ENCODE measurements around the gene HOXA9. TPM values are rescaled to one million over a fixed set of nuclear protein-coding genes. Genes with fewer than 3 reads are reported as not detected.

The HOXA9 gene
- total and polyA plus RNA-seq, 5 donors from 2014 or later, result 0.20 to 1.1 TPM; not detected in 3

- Mint-ChIP-seq H3K4me1 (peaks cover 15 to 66% (median 43%) of the 10 kb centered on the region in 4 donors), H3K4me3 (peak overlapping the region; percentile 81 to 91 (median 87)), H3K27me3 (peaks cover 95% of the 10 kb centered on the region), H3K36me3 (no peaks in the 10 kb centered on the region), H3K9me3 (peaks cover 0 to 15% (median 0%) of the 10 kb centered on the region in 7 donors), H3K27ac (peak overlapping the region in 1 of 3 donors; percentile 57)
- Histone ChIP-seq H3K4me1 (ENCODE audit: control insufficient read depth, insufficient read depth, low read length, poor library complexity, severe bottlenecking) (peaks cover 57% of the 10 kb centered on the region), H3K9me3 (ENCODE audit: control insufficient read depth in 2 of 2, low read length in 2 of 2) (peaks cover 3 to 7% of the 10 kb centered on the region in 2 experiments), H3K27me3 (ENCODE audit: control insufficient read depth, insufficient read depth, low read length) (peaks cover 42% of the 10 kb centered on the region), H3K36me3 (ENCODE audit: control insufficient read depth, insufficient read depth, low read length) (no peaks in the 10 kb centered on the region), H3K27ac (ENCODE audit: insufficient read depth, low read length, poor library complexity, severe bottlenecking) (no peak overlapping the region), H3K4me3 (ENCODE audit: low read depth, low read length) (peak overlapping the region; percentile 37)
- DNase-seq (peak in 1 of 3 donors; percentile 38), ATAC-seq (ENCODE audit: low read depth in 2 of 2) (no peak)
These were observed 19.1 kb upstream of the HOXA9 start for GRCh38 chr7:27184337-27185012.

GRCh38 chr7:27183682-27184336, 18.5 kb upstream of the HOXA9 start:
- peak overlapping the region; percentile 21 to 73 (median 44) for H3K4me3 Mint-ChIP-seq
- no peaks in the 10 kb centered on the region for H3K36me3 Mint-ChIP-seq
- DNase-seq, result no peak
- H3K27me3 ChIP-seq (ENCODE audit: control insufficient read depth, insufficient read depth, low read length), result peaks cover 46% of the 10 kb centered on the region
- ATAC-seq (ENCODE audit: low read depth in 2 of 2), result no peak
- H3K4me1 ChIP-seq (ENCODE audit: control insufficient read depth, insufficient read depth, low read length, poor library complexity, severe bottlenecking), result peaks cover 51% of the 10 kb centered on the region
- H3K9me3 ChIP-seq (ENCODE audit: control insufficient read depth in 2 of 2, low read length in 2 of 2), result peaks cover 3 to 7% of the 10 kb centered on the region in 2 experiments
- H3K9me3 Mint-ChIP-seq, result peaks cover 0 to 16% (median 0%) of the 10 kb centered on the region in 7 donors
- no peaks in the 10 kb centered on the region for H3K36me3 ChIP-seq (ENCODE audit: control insufficient read depth, insufficient read depth, low read length)
- H3K4me1 Mint-ChIP-seq, result peaks cover 14 to 61% (median 43%) of the 10 kb centered on the region in 4 donors
- no peak overlapping the region for H3K27ac ChIP-seq (ENCODE audit: insufficient read depth, low read length, poor library complexity, severe bottlenecking)
- peaks cover 93% of the 10 kb centered on the region for H3K27me3 Mint-ChIP-seq
- peak overlapping the region in 1 of 3 donors; percentile 32 for H3K27ac Mint-ChIP-seq
- H3K4me3 ChIP-seq (ENCODE audit: low read depth, low read length), result peak overlapping the region; percentile 32

GRCh38 chr7:27182861-27183681, 17.7 kb upstream of the HOXA9 start:
- H3K27ac ChIP-seq (ENCODE audit: insufficient read depth, low read length, poor library complexity, severe bottlenecking), result no peak overlapping the region
- Mint-ChIP-seq H3K9me3 (peaks cover 0 to 12% (median 0%) of the 10 kb centered on the region in 7 donors), H3K27ac (no peak overlapping the region), H3K27me3 (peaks cover 93% of the 10 kb centered on the region), H3K4me1 (peaks cover 9 to 54% (median 36%) of the 10 kb centered on the region in 4 donors), H3K4me3 (peak overlapping the region in 3 of 4 donors; percentile 9 to 75 (median 55)), H3K36me3 (no peaks in the 10 kb centered on the region)
- DNase-seq (no peak), ATAC-seq (ENCODE audit: low read depth in 2 of 2) (no peak)
- peaks cover 43% of the 10 kb centered on the region for H3K4me1 ChIP-seq (ENCODE audit: control insufficient read depth, insufficient read depth, low read length, poor library complexity, severe bottlenecking)
- H3K9me3 ChIP-seq (ENCODE audit: control insufficient read depth in 2 of 2, low read length in 2 of 2), result peaks cover 3 to 7% of the 10 kb centered on the region in 2 experiments
- H3K27me3 ChIP-seq (ENCODE audit: control insufficient read depth, insufficient read depth, low read length), result peaks cover 50% of the 10 kb centered on the region
- H3K36me3 ChIP-seq (ENCODE audit: control insufficient read depth, insufficient read depth, low read length), result no peaks in the 10 kb centered on the region
- no peak overlapping the region for H3K4me3 ChIP-seq (ENCODE audit: low read depth, low read length)

- Histone ChIP-seq H3K4me3 (ENCODE audit: low read depth, low read length) (no peak overlapping the region), H3K9me3 (ENCODE audit: control insufficient read depth in 2 of 2, low read length in 2 of 2) (peaks cover 2 to 7% of the 10 kb centered on the region in 2 experiments), H3K27ac (ENCODE audit: insufficient read depth, low read length, poor library complexity, severe bottlenecking) (no peak overlapping the region), H3K4me1 (ENCODE audit: control insufficient read depth, insufficient read depth, low read length, poor library complexity, severe bottlenecking) (peaks cover 37% of the 10 kb centered on the region), H3K27me3 (ENCODE audit: control insufficient read depth, insufficient read depth, low read length) (peaks cover 47% of the 10 kb centered on the region), H3K36me3 (ENCODE audit: control insufficient read depth, insufficient read depth, low read length) (no peaks in the 10 kb centered on the region)
- Mint-ChIP-seq H3K4me3 (no peak overlapping the region), H3K27ac (no peak overlapping the region), H3K27me3 (peaks cover 93% of the 10 kb centered on the region), H3K36me3 (no peaks in the 10 kb centered on the region), H3K9me3 (peaks cover 0 to 12% (median 0%) of the 10 kb centered on the region in 7 donors), H3K4me1 (peaks cover 9 to 47% (median 33%) of the 10 kb centered on the region in 4 donors)
- no peak for DNase-seq
- ATAC-seq (ENCODE audit: low read depth in 2 of 2), result no peak
These were observed 17.0 kb upstream of the HOXA9 start for GRCh38 chr7:27182285-27182841.

- no peak overlapping the region for H3K27ac Mint-ChIP-seq
- DNase-seq, result no peak
These were observed 16.5 kb upstream of the HOXA9 start for GRCh38 chr7:27181795-27182275.

GRCh38 chr7:27180431-27181420, 15.4 kb upstream of the HOXA9 start:
- H3K36me3 ChIP-seq (ENCODE audit: control insufficient read depth, insufficient read depth, low read length), result no peaks in the 10 kb centered on the region
- peaks cover 33% of the 10 kb centered on the region for H3K27me3 ChIP-seq (ENCODE audit: control insufficient read depth, insufficient read depth, low read length)
- H3K27ac ChIP-seq (ENCODE audit: insufficient read depth, low read length, poor library complexity, severe bottlenecking), result no peak overlapping the region
- H3K4me1 ChIP-seq (ENCODE audit: control insufficient read depth, insufficient read depth, low read length, poor library complexity, severe bottlenecking), result peaks cover 31% of the 10 kb centered on the region
- peaks cover 86% of the 10 kb centered on the region for H3K27me3 Mint-ChIP-seq
- H3K9me3 Mint-ChIP-seq, result peaks cover 0 to 6% (median 0%) of the 10 kb centered on the region in 7 donors
- H3K27ac Mint-ChIP-seq, result no peak overlapping the region
- H3K4me1 Mint-ChIP-seq, result peaks cover 5 to 32% (median 22%) of the 10 kb centered on the region in 4 donors
- no peaks in the 10 kb centered on the region for H3K36me3 Mint-ChIP-seq
- DNase-seq, result no peak
- H3K4me3 Mint-ChIP-seq, result peak overlapping the region in 2 of 4 donors; percentile 56 to 71
- peaks cover 0 to 4% of the 10 kb centered on the region in 2 experiments for H3K9me3 ChIP-seq (ENCODE audit: control insufficient read depth in 2 of 2, low read length in 2 of 2)
- no peak overlapping the region for H3K4me3 ChIP-seq (ENCODE audit: low read depth, low read length)
- no peak for ATAC-seq (ENCODE audit: low read depth in 2 of 2)

More at GRCh38 chr7:27181795-27182275, 16.5 kb upstream of the HOXA9 start:
- Histone ChIP-seq H3K36me3 (ENCODE audit: control insufficient read depth, insufficient read depth, low read length) (no peaks in the 10 kb centered on the region), H3K4me1 (ENCODE audit: control insufficient read depth, insufficient read depth, low read length, poor library complexity, severe bottlenecking) (peaks cover 37% of the 10 kb centered on the region), H3K27me3 (ENCODE audit: control insufficient read depth, insufficient read depth, low read length) (peaks cover 42% of the 10 kb centered on the region), H3K9me3 (ENCODE audit: control insufficient read depth in 2 of 2, low read length in 2 of 2) (peaks cover 0 to 7% of the 10 kb centered on the region in 2 experiments), H3K27ac (ENCODE audit: insufficient read depth, low read length, poor library complexity, severe bottlenecking) (no peak overlapping the region), H3K4me3 (ENCODE audit: low read depth, low read length) (no peak overlapping the region)
- Mint-ChIP-seq H3K27me3 (peaks cover 92% of the 10 kb centered on the region), H3K4me1 (peaks cover 8 to 42% (median 30%) of the 10 kb centered on the region in 4 donors), H3K36me3 (no peaks in the 10 kb centered on the region), H3K9me3 (peaks cover 0 to 12% (median 0%) of the 10 kb centered on the region in 7 donors), H3K4me3 (peak overlapping the region in 1 of 4 donors; percentile 71)
- no peak for ATAC-seq (ENCODE audit: low read depth in 2 of 2)

Data from CD4-positive, CD25-positive, alpha-beta regulatory T cell (primary cell).